HG03108 (cell line): ENCODE results near the gene C9orf85.
A peak's percentile ranks its signal among the peaks of the same experiment; 100 is the strongest.

Experiments
- ATAC-seq: cut with Tn5 transposase; IDR thresholded peaks from one replicate; pipeline ENCODE4 v1.9.1; 2021; ENCODE audit warnings: moderate library complexity; ENCODE audit not compliant: unreplicated experiment

C9orf85 gene

DNA sequence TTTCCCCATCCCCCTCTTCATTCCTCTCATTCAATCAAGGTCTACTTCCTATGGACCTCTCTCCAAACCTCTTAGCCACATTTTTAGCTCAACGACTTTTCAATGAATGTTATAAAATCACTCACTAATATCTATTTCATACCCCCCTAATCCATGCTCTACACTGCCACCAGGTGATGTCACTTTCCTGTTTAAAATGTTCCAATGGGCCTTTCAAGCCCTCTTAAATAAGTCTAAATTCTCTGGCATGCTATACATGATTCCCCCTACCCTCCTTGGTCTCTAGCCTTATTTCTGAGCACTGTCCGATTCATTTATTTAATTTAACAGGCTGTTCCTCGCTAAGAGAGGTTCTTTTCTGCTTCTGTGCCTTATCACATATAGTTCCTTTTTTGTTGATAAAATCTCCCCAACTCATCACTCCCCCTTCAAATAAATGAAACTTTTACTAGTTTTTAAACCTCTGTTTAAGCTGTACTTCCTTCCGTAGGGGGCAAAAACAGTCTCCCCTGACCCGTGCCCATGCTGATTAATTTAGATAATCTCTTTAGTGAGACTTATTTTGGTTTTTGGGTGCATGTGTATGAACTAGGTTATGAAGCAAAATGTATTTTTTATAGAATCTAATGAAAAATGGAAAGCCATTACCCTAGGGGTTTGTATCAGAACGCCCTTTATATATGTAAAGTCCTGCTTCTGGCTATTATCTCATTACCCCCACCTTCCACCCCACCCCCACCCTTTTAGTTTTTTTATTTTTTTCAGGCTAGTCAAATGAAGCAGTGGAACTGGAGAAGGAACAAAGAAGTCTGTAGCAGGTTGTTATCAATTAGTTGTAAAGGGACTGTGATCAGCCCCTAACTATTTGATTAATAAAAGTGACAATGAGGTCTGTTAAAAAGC, 9.5 kb upstream of the C9orf85 start:
- ATAC-seq, result no peak

DNA sequence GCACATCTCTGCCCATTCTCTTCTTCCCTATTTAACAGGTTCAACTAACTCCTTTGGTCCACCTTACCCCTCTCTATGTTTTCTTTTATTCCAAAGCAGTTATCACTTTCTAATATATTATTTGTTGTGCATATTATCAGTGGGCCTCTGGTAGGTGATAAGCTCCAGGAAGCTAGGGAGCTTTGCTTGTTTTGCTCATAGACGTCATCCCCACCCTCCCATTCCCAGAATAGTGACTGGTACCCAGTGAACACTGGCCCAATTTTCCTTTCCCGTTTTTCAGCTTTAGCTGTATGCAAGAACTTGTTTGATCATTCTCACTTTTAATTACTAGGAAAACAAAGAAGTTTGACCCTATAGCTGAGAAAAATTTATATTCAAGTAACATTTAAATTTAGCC, 7.4 kb upstream of the C9orf85 start:
- ATAC-seq, result no peak

DNA sequence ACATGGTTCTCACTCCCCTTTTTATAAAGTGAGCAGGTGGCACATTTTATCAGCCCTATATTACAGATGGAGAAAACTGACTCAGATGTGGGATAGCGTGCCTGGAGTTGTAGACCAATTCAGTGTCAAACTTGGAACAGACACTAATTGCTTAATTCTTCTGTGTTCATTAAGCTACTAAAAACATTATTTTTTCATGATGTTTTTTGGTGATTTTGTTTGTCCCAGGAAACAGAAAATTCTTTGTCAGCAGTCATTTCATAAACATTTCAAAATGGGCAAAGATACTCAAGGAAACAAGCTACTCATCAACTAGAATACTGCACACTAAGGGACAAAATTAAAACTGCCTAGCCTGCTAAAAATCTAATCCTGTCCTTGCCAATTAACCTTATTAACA, 2.6 kb upstream of the C9orf85 start:
- ATAC-seq, result no peak

DNA sequence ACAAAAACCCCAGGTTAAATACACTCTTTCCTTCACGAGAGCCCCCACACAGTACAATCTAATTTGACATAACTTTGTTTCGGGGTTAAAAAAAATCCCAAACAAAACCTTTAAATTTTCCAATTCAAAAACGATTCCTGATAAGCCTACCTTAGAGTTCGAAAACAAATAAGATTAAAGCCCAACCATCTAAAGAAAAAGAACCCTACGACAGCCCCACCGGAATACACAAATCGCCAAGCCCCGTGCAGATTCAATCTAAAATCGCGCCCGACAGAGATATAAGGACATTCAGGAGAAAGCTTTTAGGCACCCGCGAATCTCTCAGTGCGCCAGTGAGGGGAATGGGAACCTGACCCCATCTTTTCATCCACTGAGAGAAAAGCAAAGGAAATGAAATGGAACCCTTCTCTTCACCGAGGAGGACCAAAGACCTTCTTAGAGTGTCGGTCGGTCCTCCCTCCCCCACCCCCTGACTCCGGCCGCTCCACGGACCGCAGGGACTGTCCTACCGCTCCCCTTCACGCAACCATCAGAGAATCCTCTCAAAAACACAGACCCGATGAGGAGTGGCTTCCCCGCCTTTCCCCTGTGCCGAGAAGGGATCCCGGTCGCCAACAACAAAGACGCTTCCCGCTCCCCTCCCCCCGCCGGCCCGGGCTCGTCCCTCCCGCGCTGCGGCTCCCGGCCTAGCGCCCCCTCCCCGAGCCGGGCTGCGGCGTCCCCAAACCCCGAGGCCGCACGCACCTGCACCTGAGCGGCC, 1.4 kb upstream of the C9orf85 start:
- peak; percentile 3 for ATAC-seq

DNA sequence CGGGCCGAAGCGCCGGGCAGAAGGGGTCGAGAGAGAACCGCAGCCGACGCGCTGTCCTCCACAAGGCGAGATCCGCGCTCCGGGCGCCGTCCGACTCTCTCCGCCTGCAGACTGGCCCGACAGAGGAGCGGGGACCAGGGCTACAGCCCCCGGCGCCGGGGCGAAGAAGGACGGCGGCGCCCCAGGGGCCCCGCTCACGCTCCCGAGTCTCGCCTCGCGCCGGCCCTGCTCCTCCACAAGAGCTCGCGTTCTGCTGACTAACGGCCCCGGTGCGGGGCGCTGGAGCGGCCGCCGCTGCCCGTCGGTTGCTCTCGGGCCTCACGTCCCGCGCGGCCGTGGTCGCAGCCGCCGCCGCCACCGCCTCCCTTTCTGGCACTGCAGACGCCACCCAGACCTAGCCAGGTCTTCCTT, 784 bp upstream of the C9orf85 start:
- peak; percentile 8 for ATAC-seq

DNA sequence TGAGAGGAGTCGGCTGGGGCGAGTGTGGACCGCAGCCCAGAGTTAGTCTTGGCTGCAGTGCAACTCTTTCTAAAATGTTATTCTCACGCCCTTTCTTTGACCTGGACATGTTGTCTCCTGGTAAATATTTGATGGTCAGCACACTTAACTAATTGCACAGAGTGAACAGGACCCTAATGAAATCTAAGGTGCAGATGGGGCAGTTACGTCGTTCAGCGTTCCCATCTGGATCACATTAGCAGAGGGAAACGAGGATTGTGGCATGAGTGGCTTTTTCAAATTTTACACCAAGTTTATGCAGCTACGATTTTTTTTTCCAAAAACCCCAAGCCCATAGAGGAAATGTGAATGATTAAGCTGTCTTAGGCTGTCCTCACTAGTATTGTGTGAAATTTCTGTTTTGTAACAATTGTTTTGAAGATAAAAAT, 483 bp downstream of the C9orf85 start:
- ATAC-seq, result no peak

DNA sequence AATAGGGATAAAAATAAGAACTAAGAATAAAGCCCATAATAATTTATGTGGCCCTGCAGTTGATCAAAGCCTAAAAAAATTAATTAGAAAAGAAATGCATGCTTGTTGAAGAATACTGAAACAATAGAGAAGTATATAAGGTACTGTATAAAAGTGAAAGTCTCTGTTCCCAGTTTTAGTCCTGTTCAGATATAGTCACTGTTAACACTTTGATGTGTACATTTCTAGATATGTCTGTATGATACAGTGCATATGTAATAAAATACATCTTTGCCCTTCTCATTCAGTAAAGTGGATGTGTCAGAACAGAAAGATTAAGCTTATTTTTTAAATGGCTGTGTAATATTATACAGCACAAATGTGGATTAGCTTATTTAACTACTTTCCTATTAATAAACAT, 4.1 kb downstream of the C9orf85 start:
- ATAC-seq, result no peak

DNA sequence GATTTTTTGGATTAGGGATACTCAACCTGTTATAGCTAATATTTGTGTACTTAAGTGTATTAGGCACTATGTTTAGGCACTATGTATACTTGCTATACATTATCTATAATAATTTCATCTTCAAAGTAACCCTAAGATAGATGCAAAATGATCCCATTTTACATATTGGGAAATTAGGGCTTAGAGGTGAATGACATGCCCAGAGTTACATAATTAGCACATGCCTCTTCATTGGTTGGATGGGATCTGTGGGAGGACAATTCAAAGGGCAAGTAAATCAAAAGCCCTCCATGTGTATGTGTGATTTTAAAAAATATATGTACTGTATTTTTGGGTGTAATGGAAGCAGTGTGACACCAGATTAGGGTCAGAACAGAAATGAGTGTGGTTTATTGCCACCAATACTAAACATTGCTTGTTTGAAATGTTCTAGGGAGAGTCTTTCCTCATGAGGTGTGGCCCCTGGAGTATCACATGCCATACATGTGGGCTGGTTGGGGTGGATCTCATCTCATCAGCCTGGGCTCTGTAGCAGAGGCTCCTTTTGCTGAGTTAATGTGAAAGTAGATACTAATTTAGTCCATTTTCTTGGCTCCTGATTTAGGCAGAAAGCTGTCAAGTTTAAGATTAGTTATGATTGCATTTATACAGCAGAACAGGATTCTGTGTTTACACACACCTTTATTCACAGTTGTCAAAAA, 5.5 kb downstream of the C9orf85 start:
- ATAC-seq, result peak; percentile 56

DNA sequence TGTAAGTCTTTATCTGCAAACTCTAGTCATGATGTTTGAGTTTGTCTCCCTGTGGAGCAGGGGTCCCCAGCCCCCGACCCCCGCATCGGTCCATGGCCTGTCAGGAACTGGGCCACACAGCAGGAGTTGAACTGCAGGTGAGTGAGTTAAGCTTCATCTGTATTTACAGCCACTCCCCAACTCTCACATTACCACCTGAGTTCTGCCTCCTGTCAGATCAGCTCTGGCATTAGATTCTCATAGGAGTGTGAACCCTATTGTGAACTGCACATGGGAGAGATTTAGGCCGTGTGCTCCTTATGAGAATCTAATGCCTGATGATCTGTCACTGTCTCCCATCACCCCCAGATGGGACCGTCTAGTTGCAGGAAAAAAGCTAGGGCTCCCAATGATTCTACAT, 7.0 kb downstream of the C9orf85 start:
- ATAC-seq, result no peak

DNA sequence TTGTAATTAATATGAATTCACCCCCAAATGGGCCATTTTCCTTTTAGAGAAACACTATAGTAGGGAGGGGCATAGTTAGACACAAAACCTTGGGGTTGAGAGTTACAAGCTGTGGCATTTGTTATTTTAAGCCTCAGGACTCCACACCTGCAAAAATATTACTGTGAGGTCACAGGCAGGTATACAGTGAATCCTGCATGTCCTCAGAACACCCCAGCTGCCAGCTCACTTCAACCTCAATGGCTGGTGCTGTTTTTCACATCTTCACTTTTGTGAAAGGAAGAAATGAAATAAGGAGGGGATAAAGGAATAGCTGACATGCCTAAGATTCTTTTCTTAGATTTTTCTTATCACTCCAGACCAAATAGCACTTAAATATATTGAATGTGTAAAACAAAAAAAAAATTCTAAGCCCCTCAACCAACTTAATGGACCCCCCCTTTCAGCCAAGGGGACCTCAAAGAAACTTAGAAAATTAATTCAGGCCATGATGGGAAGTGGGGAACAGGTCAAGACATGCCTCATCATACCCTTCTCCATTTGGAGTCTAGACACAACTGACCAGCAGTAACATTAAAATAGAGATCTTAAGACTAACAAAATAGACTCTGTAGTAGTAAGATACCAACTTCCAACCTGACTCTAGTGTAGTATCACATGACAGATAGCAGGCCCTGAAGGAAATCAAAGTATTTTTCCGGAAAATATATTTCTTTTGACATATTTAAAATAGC, 9.2 kb downstream of the C9orf85 start:
- no peak for ATAC-seq

DNA sequence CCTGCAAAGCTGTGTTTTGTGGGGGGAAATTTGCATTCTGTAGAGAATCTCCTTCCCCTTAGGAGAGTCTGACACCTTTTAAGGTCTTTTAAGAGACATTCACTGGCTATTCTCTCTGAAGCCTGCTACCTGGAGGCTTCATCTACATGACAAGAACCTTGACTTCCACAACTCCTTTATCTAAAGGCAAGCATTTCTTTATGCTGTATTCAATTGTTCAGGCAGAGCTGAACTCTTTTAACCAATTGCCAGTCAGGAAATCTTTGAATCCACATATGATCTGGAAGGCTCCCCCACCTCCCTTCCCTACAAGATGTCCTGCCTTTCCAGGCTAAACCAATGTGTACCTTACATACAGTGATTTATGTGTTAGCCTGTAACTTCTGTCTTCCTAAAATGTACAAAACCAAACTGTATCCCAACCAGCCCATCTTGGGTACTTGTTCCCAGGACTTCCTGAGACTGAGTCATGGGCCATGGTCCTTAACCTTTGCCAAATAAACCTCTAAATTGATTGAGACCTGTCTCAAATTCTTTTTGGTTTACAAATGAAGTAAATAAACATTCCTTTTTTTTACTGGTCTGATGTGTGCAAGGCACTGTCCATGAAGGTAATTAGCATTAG, 9.9 kb downstream of the C9orf85 start:
- ATAC-seq, result no peak

DNA sequence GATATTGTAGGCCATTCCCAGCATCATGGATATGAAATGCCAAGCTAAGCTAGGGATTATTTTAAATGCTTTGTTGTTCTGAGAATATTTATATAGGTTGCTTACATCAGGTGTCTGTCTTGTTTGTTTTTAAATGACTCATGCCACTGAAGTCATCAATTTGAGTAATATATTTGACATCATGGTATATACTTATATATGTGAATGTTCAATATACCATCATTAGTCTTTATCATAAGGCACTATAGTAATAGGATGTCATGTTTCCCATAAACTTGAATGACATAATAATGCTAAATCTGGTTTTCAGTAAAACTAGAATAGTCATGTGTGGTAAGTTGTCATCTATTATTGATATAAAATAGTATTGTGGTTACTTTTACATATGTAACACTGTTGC, 13.1 kb downstream of the C9orf85 start:
- no peak for ATAC-seq

DNA sequence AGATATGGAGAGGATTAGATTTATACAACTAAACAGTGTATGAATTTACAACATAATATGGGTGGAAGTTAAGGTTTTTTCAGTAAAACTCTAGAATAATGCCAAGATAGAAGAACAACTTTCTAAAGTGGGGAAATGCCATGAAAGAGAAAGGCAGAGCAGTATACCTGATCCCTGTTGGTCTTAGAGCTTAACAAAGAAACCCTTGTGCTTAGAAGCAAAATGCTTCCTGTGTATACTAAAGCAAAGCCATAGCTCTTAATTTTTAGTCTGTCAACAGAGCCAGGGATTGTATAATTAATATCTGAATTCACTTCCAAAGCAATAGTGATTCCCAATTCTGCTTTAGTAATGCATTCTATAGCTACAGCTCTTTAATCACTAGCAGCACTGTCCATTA, 14.4 kb downstream of the C9orf85 start:
- ATAC-seq, result no peak

DNA sequence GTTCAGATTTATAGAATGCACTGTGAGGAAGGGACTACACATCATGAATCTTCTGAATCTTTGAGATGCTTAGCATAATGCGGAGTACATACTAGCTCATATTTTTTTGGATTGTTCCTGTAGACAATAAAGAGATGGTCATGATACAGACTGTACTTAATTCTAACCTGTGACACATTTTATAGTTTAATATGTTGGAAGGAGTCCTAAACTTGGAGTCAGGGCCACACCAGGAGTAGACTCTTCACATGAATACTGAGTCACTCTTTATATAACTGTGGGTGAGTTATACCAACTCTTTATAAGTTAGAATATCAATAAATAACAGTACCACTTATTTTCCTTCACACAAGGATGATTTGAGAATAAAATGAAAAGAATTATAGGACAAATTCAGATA, 16.9 kb downstream of the C9orf85 start:
- ATAC-seq, result no peak

DNA sequence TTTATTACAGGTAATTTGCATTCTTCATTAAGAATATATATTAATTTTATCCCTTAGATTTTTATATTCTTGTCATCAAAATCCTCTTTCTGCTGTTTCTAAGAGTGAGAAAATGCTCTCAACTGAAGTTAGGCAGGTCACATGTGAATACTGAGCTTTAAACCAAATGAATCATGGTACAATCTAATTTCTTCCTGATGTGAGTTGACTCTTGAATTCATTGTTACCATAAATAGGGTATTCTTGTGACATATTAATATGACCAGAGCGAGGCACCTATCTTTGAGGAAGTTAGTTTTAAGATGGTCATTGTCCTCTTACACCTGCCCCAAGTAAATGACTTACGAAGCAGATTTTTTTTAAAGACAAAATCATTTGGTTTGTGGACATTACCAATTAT, 17.4 kb downstream of the C9orf85 start:
- no peak for ATAC-seq

DNA sequence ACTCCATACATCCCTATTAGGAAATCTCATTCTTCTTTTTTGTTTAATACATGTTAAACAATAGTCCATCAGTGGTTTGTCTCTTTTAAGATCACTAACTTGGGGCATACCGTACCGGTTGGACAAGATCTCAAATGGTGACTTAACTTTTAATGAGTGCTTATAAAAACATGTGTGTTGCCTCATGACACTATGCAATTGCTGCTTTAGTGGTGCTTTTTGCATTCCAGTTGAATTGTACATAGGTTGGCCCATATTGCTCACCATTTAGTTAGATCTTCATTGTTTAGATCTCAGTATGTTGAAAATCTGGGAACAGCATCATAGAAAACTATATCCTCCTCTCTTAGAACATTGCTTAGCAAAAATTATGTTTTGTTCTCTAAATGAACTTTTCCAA, 17.8 kb downstream of the C9orf85 start:
- no peak for ATAC-seq

DNA sequence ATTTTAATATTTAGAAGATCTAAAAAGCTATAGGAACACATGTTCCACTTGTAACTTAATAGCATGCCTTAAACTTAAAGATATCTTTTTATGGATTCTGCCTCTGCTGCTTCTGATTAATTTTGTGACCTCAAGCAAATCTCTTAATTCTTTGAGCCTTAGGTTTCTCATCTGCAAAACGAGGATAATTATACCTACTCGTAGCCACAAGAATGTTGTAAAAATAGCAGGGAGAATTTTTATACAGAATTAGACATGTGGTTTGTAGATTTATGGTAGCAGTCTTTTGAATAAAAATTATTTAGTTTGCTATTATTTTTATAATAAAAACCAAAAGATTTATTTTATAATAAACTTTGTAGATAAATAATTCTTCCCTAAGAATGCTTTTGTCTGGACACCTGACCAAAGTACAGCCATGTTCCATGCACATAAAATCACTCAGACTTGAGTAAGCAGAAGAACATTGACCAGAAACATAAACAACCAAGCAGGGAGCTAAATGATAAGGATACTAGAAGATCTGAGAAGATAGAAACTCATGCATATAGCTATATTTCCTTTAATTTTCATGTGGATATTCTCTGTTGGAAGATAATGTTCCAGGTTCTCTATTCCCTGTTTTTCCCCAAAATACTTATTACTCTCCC, 18.5 kb downstream of the C9orf85 start:
- no peak for ATAC-seq

DNA sequence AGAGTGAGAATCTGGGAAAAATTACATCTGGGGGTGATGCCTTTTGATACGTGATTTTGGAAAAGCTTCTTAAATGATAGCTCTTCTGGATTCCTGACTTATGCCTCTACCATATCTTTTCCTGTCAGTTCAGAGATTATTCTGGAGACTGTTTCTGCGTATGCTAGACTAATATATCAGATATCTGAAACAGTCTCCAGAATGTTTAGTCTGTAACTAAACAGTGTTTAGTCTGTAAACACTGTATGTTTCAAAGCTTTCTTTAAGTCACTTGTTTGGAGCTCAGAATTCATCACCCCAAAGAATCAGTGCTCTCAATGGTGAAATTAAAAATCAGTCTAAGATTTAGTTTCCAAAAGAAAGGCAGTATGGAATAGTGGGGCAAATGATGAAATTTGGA, 19.7 kb downstream of the C9orf85 start:
- ATAC-seq, result no peak

DNA sequence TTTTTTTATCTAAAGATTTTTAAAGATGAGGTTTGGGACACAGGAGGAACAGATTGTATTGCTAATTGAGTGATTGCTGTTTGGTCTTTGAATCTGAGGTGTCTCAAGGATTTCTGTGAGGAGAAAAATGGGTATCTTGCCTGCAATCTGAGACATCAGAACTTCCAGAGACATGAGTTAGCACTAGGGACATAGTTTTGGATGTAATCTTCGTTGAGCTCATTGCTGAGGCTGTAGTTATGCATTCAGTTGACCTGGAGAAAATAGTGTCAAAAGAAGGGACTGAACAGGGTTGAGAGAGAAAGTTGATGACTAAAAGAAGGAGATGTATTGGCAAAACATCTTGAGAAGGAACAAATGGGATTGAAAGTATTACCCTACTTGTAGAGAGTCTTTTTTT, 24.6 kb downstream of the C9orf85 start:
- no peak for ATAC-seq

DNA sequence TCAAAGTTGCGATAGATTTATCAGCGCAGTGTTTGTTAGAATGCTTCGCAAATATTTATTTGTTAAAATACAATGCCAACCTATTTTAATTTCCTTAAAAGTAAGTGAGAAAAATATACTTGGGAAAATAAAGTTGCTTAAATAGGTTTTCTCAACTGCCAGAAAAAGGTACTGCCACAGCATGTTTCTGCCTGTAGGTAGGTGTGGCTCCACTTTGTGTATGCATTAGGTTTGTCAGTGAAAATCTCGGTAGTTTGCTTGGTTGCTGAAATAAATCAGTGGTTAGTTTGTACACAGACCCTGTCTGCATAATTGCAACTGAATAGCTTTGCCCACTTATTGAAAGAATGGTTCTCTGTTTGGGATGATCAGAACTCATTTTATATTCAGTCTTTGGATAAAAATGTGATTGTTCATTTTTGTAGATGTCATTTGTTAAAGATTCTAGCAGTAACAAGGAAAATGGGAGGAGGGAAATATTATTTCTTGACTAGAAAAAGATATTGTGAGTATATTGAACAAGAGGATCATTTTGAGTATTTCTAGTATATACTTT, 25.7 kb downstream of the C9orf85 start:
- no peak for ATAC-seq
